HS-27A (cell line): Measurements from ENCODE around the gene YIF1B.
"Not testable (repeated sequence)": the region's sequence is repeated elsewhere in the genome, so short reads cannot be mapped to it uniquely, and the experiment has no call there.

Experiments used
- DNase-seq: peaks from one replicate; pipeline ENCODE4 v3.0.0-alpha.2; 2012; ENCODE audit warnings: low read depth, missing footprints

The YIF1B gene

GRCh38 chr19:38276942-38277517 lies 38.7 kb downstream of the YIF1B start:
- DNase-seq = no peak

GRCh38 chr19:38274739-38275138 lies 41.0 kb downstream of the YIF1B start:
- DNase-seq = no peak

- DNase-seq = no peak
Measured at GRCh38 chr19:38273499-38273898, 42.2 kb downstream of the YIF1B start.

- no peak for DNase-seq
Measured at GRCh38 chr19:38270587-38271167, 45.1 kb downstream of the YIF1B start.

GRCh38 chr19:38268539-38268938 lies 47.2 kb downstream of the YIF1B start:
- no peak for DNase-seq

GRCh38 chr19:38267761-38268483 lies 47.8 kb downstream of the YIF1B start:
- DNase-seq = no peak

- DNase-seq = no peak
Measured at GRCh38 chr19:38266981-38267597, 48.7 kb downstream of the YIF1B start.

- DNase-seq = no peak
Measured at GRCh38 chr19:38265921-38266429, 49.8 kb downstream of the YIF1B start.

- no peak for DNase-seq
Measured at GRCh38 chr19:38265213-38265861, 50.4 kb downstream of the YIF1B start.

- DNase-seq = no peak
Measured at GRCh38 chr19:38264486-38265212, 51.1 kb downstream of the YIF1B start, which contains the start of gene SPINT2. Gene SPINT2 (plus strand): TSS chr19:38264573. CDS start chr19:38264893, 320 bp downstream.

- DNase-seq = no peak
Measured at GRCh38 chr19:38263689-38264485, 51.9 kb downstream of the YIF1B start.

GRCh38 chr19:38262585-38263268 lies 53.0 kb downstream of the YIF1B start:
- DNase-seq = no peak

GRCh38 chr19:38261942-38262341 lies 53.8 kb downstream of the YIF1B start:
- not testable (repeated sequence) for DNase-seq

- DNase-seq = no peak
Measured at GRCh38 chr19:38255383-38256014, 60.2 kb downstream of the YIF1B start.

GRCh38 chr19:38253788-38254187 lies 62.0 kb downstream of the YIF1B start:
- DNase-seq = no peak
